ENCODE measurements around the gene ABLIM2. TPM values are rescaled to one million over a fixed set of nuclear protein-coding genes. Genes with fewer than 3 reads are reported as not detected.

The ABLIM2 gene
- total and polyA plus RNA-seq, 2 of the 8 experiments (the other 6 are each of a cell fraction or from before 2014, with no cell fraction given), result 2.8 to 3.0 TPM

DNA sequence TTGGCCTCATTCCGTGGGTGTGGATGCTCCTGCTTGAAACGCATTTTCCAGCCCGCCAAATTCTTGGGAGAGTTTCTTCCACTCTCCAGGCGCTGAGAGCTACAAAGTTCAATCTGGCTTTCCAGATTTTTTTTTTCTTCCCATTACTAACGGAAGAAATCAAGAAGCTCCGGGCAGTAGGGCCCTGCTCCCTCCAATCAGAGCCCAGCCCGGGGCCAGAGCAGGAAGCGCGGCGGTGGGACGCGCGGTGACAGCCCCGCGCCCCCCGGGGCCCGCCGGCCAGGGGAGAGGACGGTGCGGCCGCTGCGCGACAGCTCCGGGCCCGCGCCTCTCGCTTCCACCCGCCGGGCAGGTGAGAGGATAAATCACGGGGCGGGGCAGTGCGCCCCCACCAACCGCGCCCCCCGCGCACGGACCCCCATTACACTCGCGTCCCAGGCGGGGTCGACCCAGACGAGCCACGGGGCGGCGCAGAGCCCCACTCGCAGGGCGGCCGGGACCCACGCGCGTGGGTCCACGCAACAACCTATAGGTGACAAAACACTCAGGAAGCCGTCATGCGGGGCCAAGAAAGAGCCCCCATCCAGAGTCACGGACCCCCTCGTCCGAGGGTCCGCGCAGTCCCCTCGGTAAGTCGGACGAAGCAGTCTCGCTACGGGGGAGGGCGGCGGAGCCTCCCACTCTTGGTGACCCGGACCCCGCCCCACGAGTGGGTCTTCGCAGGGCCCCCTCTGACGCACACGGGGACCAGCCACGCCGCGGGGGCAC is 219.8 kb downstream of the ABLIM2 start:
- 4% methylated on average over 30 of the region's 75 CpGs; no CpG with 5 or more reads in 1 of the 2 experiments for WGBS, 2 experiments (ENCODE audit: extremely low coverage in 1 of 2, insufficient coverage in 1 of 2, insufficient read length in 1 of 2, insufficient replicate concordance in 2 of 2, low coverage in 1 of 2, low lambda C conversion rate in 2 of 2, missing lambda C conversion rate in 1 of 2)
- no peaks in the 10 kb centered on the region for H3K27me3 ChIP-seq (replicated peaks in 1 of 4; ENCODE audit: control insufficient read depth in 3 of 4, extremely low read depth in 1 of 4, insufficient read depth in 3 of 4, low read length in 3 of 4)
- no peak overlapping the region for H2AFZ ChIP-seq (ENCODE audit: low read length)
- no peak overlapping the region for H2BK120ac ChIP-seq (replicated peaks; ENCODE audit: low read depth, low read length)
- H2BK20ac ChIP-seq (ENCODE audit: low read length), result no peak overlapping the region
- TF ChIP-seq BACH1 (IDR thresholded peaks at IDR 0.05; ENCODE audit: low read length), result peak; percentile 54; the same call in 1 of the 2 replicates
- peak; percentile 42 for TF ChIP-seq ASH2L (IDR thresholded peaks at IDR 0.05; ENCODE audit: low read length)
- peak; percentile 7; the same call in 1 of the 2 replicates for TF ChIP-seq PHF8 (conservative IDR thresholded peaks at IDR 0.05; ENCODE audit: low read depth, low read length)
- TF ChIP-seq HDAC2 (IDR thresholded peaks at IDR 0.05; ENCODE audit: borderline replicate concordance in 1 of 2, low read depth in 2 of 2, low read length in 2 of 2), result peak in 1 of 2 experiments; percentile 77; a peak in 2 of 4 replicates
- no peak for TF ChIP-seq CTCF (IDR thresholded peaks at IDR 0.05; ENCODE audit: control extremely low read depth in 1 of 3, insufficient read depth in 1 of 3, low read depth in 1 of 3, low read length in 3 of 3)
- no peak overlapping the region; the same call in 1 of the 2 replicates for H4K8ac ChIP-seq (ENCODE audit: extremely low read depth, insufficient read depth, low read length)
- H2BK15ac ChIP-seq (ENCODE audit: low read length), result no peak overlapping the region
- H3K79me1 ChIP-seq (ENCODE audit: low read depth, low read length), result peaks cover 6% of the 10 kb centered on the region
- peak overlapping the region in 2 of 4 experiments; percentile 63 to 75; a peak in 4 of 7 replicates for H3K9ac ChIP-seq (replicated peaks in 1 of 4; ENCODE audit: extremely low read depth in 1 of 4, low read depth in 3 of 4, low read length in 3 of 4)
- no peak overlapping the region for H2BK5ac ChIP-seq (ENCODE audit: low read depth, low read length)
- no peak overlapping the region for H2AK5ac ChIP-seq (ENCODE audit: low read depth, low read length)
- H3K23ac ChIP-seq (ENCODE audit: insufficient read length), result no peak overlapping the region
- no peak for DNase-seq (ENCODE audit: low read depth in 1 of 2, low spot score in 2 of 2)
- H2BK12ac ChIP-seq (ENCODE audit: low read depth, low read length), result no peak overlapping the region
- no peaks in the 10 kb centered on the region for H3K9me3 ChIP-seq (ENCODE audit: insufficient read depth in 2 of 2, low read depth in 1 of 2, low read length in 1 of 2)
- H3K14ac ChIP-seq (ENCODE audit: insufficient read length), result no peak overlapping the region
- H3K27ac ChIP-seq (ENCODE audit: low read depth, low read length), result no peak overlapping the region
- no peak overlapping the region for H3K18ac ChIP-seq (ENCODE audit: extremely low read depth, low read length)
- H3K4me2 ChIP-seq (ENCODE audit: insufficient read depth in 1 of 2, low read depth in 2 of 2, low read length in 2 of 2), result peak overlapping the region; percentile 81 to 88
- peaks cover 8 to 24% (median 12%) of the 10 kb centered on the region in 4 experiments; a peak in 6 of 7 replicates for H3K4me1 ChIP-seq (replicated peaks in 1 of 4; ENCODE audit: control insufficient read depth in 3 of 4, insufficient read depth in 4 of 4, low read length in 3 of 4)
- H3K56ac ChIP-seq (replicated peaks; ENCODE audit: insufficient read length, low read depth, low read length), result no peak overlapping the region
- H3K4ac ChIP-seq (replicated peaks; ENCODE audit: insufficient read length, low read depth, low read length), result no peak overlapping the region
- peaks cover 0 to 3% of the 10 kb centered on the region in 2 experiments for H4K20me1 ChIP-seq (replicated peaks in 1 of 2; ENCODE audit: control insufficient read depth in 1 of 2, insufficient read depth in 2 of 2, low read length in 2 of 2)
- H3K23me2 ChIP-seq (ENCODE audit: low read depth, low read length), result peaks cover 8% of the 10 kb centered on the region; the same call in 1 of the 2 replicates
- POLR2A ChIA-PET (ENCODE audit: partially characterized antibody), result interaction anchor here (0.6 to 2.6 kb wide), 17 partner anchors 9 to 94 kb away, joined by 3 to 10 read pairs (median 4); no protein-coding TSS in a partner anchor
- H3K79me2 ChIP-seq (ENCODE audit: control insufficient read depth in 1 of 2, insufficient read depth in 2 of 2, low read length in 2 of 2), result peaks cover 0 to 34% of the 10 kb centered on the region in 2 experiments; a peak in 2 of 4 replicates
- no peak overlapping the region for H4K5ac ChIP-seq (ENCODE audit: insufficient read length, low read depth, low read length)
- H3K4me3 ChIP-seq (ENCODE audit: extremely low read depth in 1 of 4, insufficient read depth in 2 of 4, low read depth in 3 of 4, low read length in 4 of 4), result peak overlapping the region; percentile 36 to 85 (median 54)
- H4K91ac ChIP-seq (replicated peaks; ENCODE audit: insufficient read length, low read length), result no peak overlapping the region
- CTCF ChIA-PET (ENCODE audit: partially characterized antibody), result interaction anchor here (0.6 to 4.2 kb wide), 16 partner anchors 9 to 218 kb away, joined by 3 to 38 read pairs (median 5); no protein-coding TSS in a partner anchor
- no peaks in the 10 kb centered on the region for H3K36me3 ChIP-seq (ENCODE audit: control insufficient read depth in 2 of 4, insufficient read depth in 4 of 4, low read length in 3 of 4)
- no peak for FAIRE-seq

Data from H1 (cell line).